Prostate gland (tissue), 2 donors: Measurements from ENCODE around the gene CRISPLD2. TPM values are rescaled to one million over a fixed set of nuclear protein-coding genes. Genes with fewer than 3 reads are reported as not detected.

ENCODE experiments used
- DNase-seq: peaks from one replicate; pipeline ENCODE4 v3.0.0-alpha.2; 2019; ENCODE audit warnings: low spot score
- H3K27ac ChIP-seq, 2 donors: fragments of 200-600 bp; sonication (generic); 2 replicates each; pipeline ENCODE4 v1.5.1; 2017 to 2019
- H3K27me3 ChIP-seq: fragments of 200-600 bp; sonication (generic); replicated peaks from 2 replicates; pipeline ENCODE4 v1.5.1; 2019; ENCODE audit not compliant: insufficient read depth
- H3K36me3 ChIP-seq, 2 donors: fragments of 200-600 bp; sonication (generic); 1 replicate in 1 of 2; 2 replicates in 1 of 2; pipeline versions ENCODE4 v1.5.1 to v1.8.1; 2017 to 2019
- H3K4me1 ChIP-seq: fragments of 200-600 bp; sonication (generic); replicated peaks from 2 replicates; pipeline ENCODE4 v1.5.1; 2019
- H3K4me3 ChIP-seq, 2 donors: fragments of 200-600 bp; sonication (generic); 2 replicates each; pipeline ENCODE4 v1.5.1; 2017 to 2019
- H3K9me3 ChIP-seq: fragments of 200-600 bp; sonication (generic); 2 replicates; pipeline ENCODE4 v1.5.1; 2017
- POLR2A ChIP-seq: fragments of 450-650 bp; IDR thresholded peaks from one replicate; pipeline ENCODE4 v1.6.1; 2016; ENCODE audit warnings: antibody characterized with exemption, mild to moderate bottlenecking
- POLR2AphosphoS5 ChIP-seq: sonication (generic); formaldehyde crosslinking; IDR thresholded peaks from one replicate; pipeline ENCODE4 v1.6.1; 2017; ENCODE audit warnings: antibody characterized with exemption
- WGBS: methylation state at CpG from one replicate; pipeline ENCODE4 v1.1.5; 2018; 5-methylcytosine and 5-hydroxymethylcytosine counted together
- intact Hi-C: fragments of 100-400 bp; cut with DNase I; formaldehyde crosslinking; loops from one replicate; pipeline ENCODE4 v1.14.2; 2022
- total RNA-seq, 2 donors: library from RNA; depleted of rRNA; stranded (reverse); fragments of >200 nt; gene quantifications; one replicate each; pipeline ENCODE4 v1.1.0, GENCODE V29; 2016
- TF ChIP-seq, protein P1 (sequence below), 4 experiments: fragments of 200-600 bp in 2 of 4; fragments of 450-650 bp in 2 of 4; sonication (generic) in 2 of 4; IDR thresholded peaks; 1 replicate in 3 of 4; 2 replicates in 1 of 4; pipeline ENCODE4 v1.5.1; 2016 to 2019; ENCODE audit warnings: antibody characterized with exemption in 4 of 4, mild to moderate bottlenecking in 2 of 4, moderate library complexity in 2 of 4

The CRISPLD2 gene
- total RNA-seq, 2 donors from 2014 or later: 186 to 226 TPM

GRCh38 chr16:84836967-84837366 is 17.2 kb downstream of the CRISPLD2 start:
- H3K4me1 ChIP-seq: peaks cover 32% of the 10 kb centered on the region
- TF ChIP-seq POLR2A (no peak), POLR2AphosphoS5 (no peak)
- TF ChIP-seq, protein P1, sequence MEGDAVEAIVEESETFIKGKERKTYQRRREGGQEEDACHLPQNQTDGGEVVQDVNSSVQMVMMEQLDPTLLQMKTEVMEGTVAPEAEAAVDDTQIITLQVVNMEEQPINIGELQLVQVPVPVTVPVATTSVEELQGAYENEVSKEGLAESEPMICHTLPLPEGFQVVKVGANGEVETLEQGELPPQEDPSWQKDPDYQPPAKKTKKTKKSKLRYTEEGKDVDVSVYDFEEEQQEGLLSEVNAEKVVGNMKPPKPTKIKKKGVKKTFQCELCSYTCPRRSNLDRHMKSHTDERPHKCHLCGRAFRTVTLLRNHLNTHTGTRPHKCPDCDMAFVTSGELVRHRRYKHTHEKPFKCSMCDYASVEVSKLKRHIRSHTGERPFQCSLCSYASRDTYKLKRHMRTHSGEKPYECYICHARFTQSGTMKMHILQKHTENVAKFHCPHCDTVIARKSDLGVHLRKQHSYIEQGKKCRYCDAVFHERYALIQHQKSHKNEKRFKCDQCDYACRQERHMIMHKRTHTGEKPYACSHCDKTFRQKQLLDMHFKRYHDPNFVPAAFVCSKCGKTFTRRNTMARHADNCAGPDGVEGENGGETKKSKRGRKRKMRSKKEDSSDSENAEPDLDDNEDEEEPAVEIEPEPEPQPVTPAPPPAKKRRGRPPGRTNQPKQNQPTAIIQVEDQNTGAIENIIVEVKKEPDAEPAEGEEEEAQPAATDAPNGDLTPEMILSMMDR (IDR thresholded peaks at IDR 0.05): no peak
- no peaks in the 10 kb centered on the region for H3K9me3 ChIP-seq
- H3K27me3 ChIP-seq: no peaks in the 10 kb centered on the region
- no peaks in the 10 kb centered on the region for H3K36me3 ChIP-seq
- intact Hi-C loops: no loop called here
- H3K4me3 ChIP-seq: no peak overlapping the region
- H3K27ac ChIP-seq: peak overlapping the region; percentile 85
- DNase-seq: no peak
- 93% methylated on average over 12 of the region's 12 CpGs for WGBS

GRCh38 chr16:84838383-84838948 is 18.7 kb downstream of the CRISPLD2 start:
- TF ChIP-seq, protein P1 (IDR thresholded peaks at IDR 0.05): no peak
- TF ChIP-seq POLR2A (no peak), POLR2AphosphoS5 (no peak)
- no peaks in the 10 kb centered on the region for H3K27me3 ChIP-seq
- no peaks in the 10 kb centered on the region for H3K36me3 ChIP-seq
- peak overlapping the region; percentile 64 to 85 for H3K27ac ChIP-seq
- H3K4me3 ChIP-seq: no peak overlapping the region
- no peaks in the 10 kb centered on the region for H3K9me3 ChIP-seq
- DNase-seq: no peak
- intact Hi-C loops: no loop called here
- H3K4me1 ChIP-seq: peaks cover 43% of the 10 kb centered on the region
- 84% methylated on average over 18 of the region's 19 CpGs for WGBS

DNA sequence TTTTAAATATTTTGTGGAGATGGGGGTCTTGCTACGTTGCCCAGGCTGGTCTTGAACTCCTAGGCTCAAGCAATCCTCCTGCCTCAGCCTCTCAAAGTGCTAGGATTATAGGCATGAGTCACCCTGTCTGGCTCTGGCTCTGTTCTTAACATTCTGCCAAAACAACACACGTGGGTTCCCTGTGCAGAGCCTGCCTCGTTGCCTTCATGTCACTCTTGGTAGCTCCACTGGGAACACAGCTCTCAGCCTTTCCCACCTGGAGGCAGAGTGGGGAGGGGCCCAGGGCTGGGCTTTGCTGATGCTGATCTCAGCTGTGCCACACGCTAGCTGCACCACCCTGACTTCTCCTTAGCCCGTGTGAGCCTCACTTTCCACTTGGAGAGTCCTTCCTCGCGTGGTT is 19.3 kb downstream of the CRISPLD2 start:
- 58% methylated on average over 7 of the region's 7 CpGs for WGBS
- Histone ChIP-seq H3K9me3 (no peaks in the 10 kb centered on the region), H3K27me3 (no peaks in the 10 kb centered on the region), H3K4me1 (peaks cover 42% of the 10 kb centered on the region), H3K4me3 (no peak overlapping the region), H3K36me3 (no peaks in the 10 kb centered on the region), H3K27ac (peak overlapping the region; percentile 64 to 85)
- no peak for TF ChIP-seq POLR2A
- TF ChIP-seq POLR2AphosphoS5: peak; percentile 58
- DNase-seq: no peak
- intact Hi-C loops: no loop called here

DNA sequence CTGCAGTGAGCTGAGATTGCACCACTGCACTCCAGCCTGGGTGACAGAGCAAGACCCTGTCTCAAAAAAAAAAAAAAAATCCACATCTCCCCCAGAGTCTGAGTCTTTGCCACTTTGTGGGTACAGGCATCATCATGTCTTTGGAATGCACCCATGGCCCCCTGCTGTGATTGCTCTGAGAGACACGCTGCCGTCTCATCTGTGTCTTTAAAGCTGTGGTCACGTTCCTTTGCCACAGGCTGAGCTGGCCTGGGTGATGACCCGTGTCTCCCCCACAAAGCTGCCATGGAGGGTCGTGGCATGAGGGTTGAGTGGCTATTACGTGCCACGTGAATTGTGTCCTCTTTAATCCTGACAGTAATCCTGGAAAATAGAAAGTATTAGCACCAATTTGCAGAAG is 20.2 kb downstream of the CRISPLD2 start:
- H3K4me3 ChIP-seq: no peak overlapping the region
- no peak for DNase-seq
- peaks cover 33% of the 10 kb centered on the region for H3K4me1 ChIP-seq
- no peaks in the 10 kb centered on the region for H3K36me3 ChIP-seq
- no peaks in the 10 kb centered on the region for H3K27me3 ChIP-seq
- intact Hi-C loops: no loop called here
- TF ChIP-seq POLR2AphosphoS5 (no peak), POLR2A (no peak)
- TF ChIP-seq, protein P1 (IDR thresholded peaks at IDR 0.05): no peak
- H3K27ac ChIP-seq: peak overlapping the region in 1 of 2 donors; percentile 85
- no peaks in the 10 kb centered on the region for H3K9me3 ChIP-seq
- 68% methylated on average over 7 of the region's 7 CpGs for WGBS

GRCh38 chr16:84840687-84841627 is 21.2 kb downstream of the CRISPLD2 start:
- H3K4me1 ChIP-seq: peaks cover 25% of the 10 kb centered on the region
- intact Hi-C loops: no loop called here
- no peaks in the 10 kb centered on the region for H3K36me3 ChIP-seq
- no peak for DNase-seq
- H3K27ac ChIP-seq: peak overlapping the region; percentile 84 to 85
- H3K4me3 ChIP-seq: no peak overlapping the region
- H3K27me3 ChIP-seq: no peaks in the 10 kb centered on the region
- TF ChIP-seq POLR2AphosphoS5: no peak
- H3K9me3 ChIP-seq: no peaks in the 10 kb centered on the region
- whole genome bisulfite sequencing: 78% methylated on average over 22 of the region's 22 CpGs
